Activated CD4-positive, alpha-beta T cell treated with anti-CD3 and anti-CD28 coated beads for 36 hours (primary cell): ENCODE data around the gene SPATA31C1. TPM values are rescaled to one million over a fixed set of nuclear protein-coding genes. Genes with fewer than 3 reads are reported as not detected.

Source experiments
- ATAC-seq: fragments of 200-7000 bp; cut with Tn5 transposase; one replicate; pipeline ENCODE4 v1.10.0; 2021; ENCODE audit warnings: mild to moderate bottlenecking, moderate library complexity
- CTCF ChIA-PET: fragments of 350-600 bp; sonication (Branson Sonifier 250); formaldehyde crosslinking; loops from one replicate; lab custom pipeline; 2021; ENCODE audit warnings: antibody characterized with exemption; lab: Charles Lee
- POLR2A ChIA-PET: fragments of 350-600 bp; sonication (Branson Sonifier 250); formaldehyde crosslinking; loops from one replicate; lab custom pipeline; 2021; ENCODE audit warnings: antibody characterized with exemption, inconsistent platforms; lab: Charles Lee
- DNase-seq: peaks from one replicate; pipeline ENCODE4 v3.0.0-alpha.2; 2020
- H3K27ac Mint-ChIP-seq: one replicate; pipeline ENCODE4 v1.8.0; 2021; ENCODE audit warnings: mixed read lengths
- H3K27me3 Mint-ChIP-seq: one replicate; pipeline ENCODE4 v1.8.0; 2021; ENCODE audit warnings: mixed read lengths
- H3K36me3 Mint-ChIP-seq: one replicate; pipeline ENCODE4 v1.8.0; 2021; ENCODE audit warnings: low read depth, mixed read lengths
- H3K4me1 Mint-ChIP-seq: one replicate; pipeline ENCODE4 v1.8.0; 2021; ENCODE audit warnings: mixed read lengths
- H3K4me3 Mint-ChIP-seq: one replicate; pipeline ENCODE4 v1.8.0; 2021; ENCODE audit warnings: mild to moderate bottlenecking, moderate library complexity, mixed read lengths
- H3K9me3 Mint-ChIP-seq: one replicate; pipeline ENCODE4 v1.8.0; 2021; ENCODE audit warnings: low read depth, mixed read lengths
- intact Hi-C, 2 experiments: fragments of 100-400 bp; cut with DNase I in 1 of 2; cut with micrococcal nuclease in 1 of 2; formaldehyde crosslinking; loops; one replicate each; pipeline versions ENCODE4 v1.14.2 to v1.15.1; 2022 to 2024; cut with DNase I, micrococcal nuclease
- total RNA-seq, 2 experiments: library from RNA; stranded (reverse); gene quantifications; one replicate each; pipeline ENCODE4 v1.2.3, GENCODE V29; 2021

SPATA31C1 gene
- total RNA-seq, 2 experiments from 2014 or later, result not detected

DNA sequence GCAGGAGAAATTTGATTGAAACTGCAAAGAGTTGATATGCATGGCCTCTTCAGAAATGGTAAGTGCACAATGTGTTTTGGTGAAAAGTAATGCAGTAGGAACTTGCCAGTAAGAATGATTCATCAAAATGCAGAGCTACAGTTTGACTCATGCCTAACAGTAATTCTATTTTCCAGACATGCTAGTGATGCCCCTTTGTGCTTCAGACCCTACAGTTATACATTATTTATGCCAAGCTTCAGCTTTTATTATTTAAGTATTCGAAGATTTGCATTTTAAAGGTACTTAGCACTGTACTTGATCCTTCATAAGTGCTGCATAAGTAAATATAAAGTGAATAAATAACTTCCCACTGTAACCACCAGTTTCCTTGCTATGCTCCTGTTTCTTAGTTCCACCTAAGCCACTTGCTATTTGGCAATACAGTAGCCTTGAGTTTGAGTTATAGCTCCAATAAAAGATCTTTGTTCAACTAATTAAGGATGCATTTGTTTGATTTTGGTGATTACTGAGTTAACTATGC, 38.7 kb upstream of the SPATA31C1 start:
- Mint-ChIP-seq H3K27ac (peak overlapping the region; percentile 76), H3K9me3 (no peaks in the 10 kb centered on the region), H3K36me3 (no peaks in the 10 kb centered on the region), H3K4me3 (no peak overlapping the region), H3K27me3 (no peaks in the 10 kb centered on the region), H3K4me1 (peaks cover 11% of the 10 kb centered on the region)
- ChIA-PET CTCF (interaction anchor here (0.7 kb wide), 1 partner anchor 149 kb away, joined by 3 read pairs; no protein-coding TSS in a partner anchor), POLR2A (no interaction called here)
- intact Hi-C loops, result loop anchor here in 1 of 2 experiments (10.0 kb wide), 1 partner anchor 64 kb away; no protein-coding TSS in a partner anchor
- ATAC-seq (peak; percentile 94), DNase-seq (no peak)

DNA sequence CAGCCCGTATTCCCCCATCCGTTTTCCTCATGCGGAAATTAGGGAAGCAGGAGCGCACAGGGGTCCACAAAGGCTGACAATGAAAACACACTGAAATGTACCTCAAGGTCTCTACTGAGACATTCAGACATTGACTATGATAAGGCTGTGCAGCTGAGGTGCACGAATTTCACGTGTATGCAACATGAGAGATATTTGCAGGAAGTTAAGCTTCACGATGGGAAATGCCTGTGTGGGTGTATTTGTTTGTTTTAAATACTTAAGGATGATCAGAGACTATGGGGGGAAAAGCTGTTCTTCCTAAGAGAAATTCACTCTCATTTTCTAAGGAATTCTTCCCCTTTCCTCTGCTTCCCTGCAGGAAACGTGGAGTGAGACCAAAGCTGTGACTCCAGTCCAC, 37.6 kb upstream of the SPATA31C1 start:
- no peaks in the 10 kb centered on the region for H3K9me3 Mint-ChIP-seq
- ATAC-seq, result no peak

DNA sequence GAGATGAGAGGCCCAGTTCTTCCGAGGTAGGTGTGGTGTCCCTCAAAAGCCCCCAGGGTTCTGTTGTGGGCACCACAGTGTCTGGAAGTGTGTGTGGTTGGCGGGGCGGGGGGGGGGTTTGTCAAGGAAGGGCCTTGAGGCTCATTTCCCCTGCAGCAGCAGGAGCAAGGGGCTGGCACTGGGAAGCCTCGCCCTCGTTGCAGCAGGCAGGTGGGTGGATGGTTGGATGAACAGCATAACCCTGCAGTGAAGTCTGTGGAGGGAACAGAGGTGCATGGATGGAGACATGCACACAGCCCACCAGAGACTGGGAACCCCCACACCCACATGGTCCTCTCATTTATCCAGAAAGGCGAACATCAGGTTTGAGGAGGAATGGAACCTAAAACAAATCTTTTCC, 37.1 kb upstream of the SPATA31C1 start:
- no peaks in the 10 kb centered on the region for H3K9me3 Mint-ChIP-seq
- H3K27me3 Mint-ChIP-seq, result no peaks in the 10 kb centered on the region
- H3K4me1 Mint-ChIP-seq, result peaks cover 11% of the 10 kb centered on the region
- H3K27ac Mint-ChIP-seq, result no peak overlapping the region
- no peak for DNase-seq
- intact Hi-C loops, result no loop called here
- ATAC-seq, result no peak
- H3K36me3 Mint-ChIP-seq, result no peaks in the 10 kb centered on the region
- ChIA-PET POLR2A (no interaction called here), CTCF (no interaction called here)
- H3K4me3 Mint-ChIP-seq, result no peak overlapping the region

More for the DNA sequence above, 37.6 kb upstream of the SPATA31C1 start:
- no peak for DNase-seq
- Mint-ChIP-seq H3K27me3 (no peaks in the 10 kb centered on the region), H3K36me3 (no peaks in the 10 kb centered on the region), H3K4me1 (peaks cover 11% of the 10 kb centered on the region), H3K4me3 (no peak overlapping the region), H3K27ac (no peak overlapping the region)
- intact Hi-C loops, result no loop called here
- ChIA-PET POLR2A (no interaction called here), CTCF (no interaction called here)

- Mint-ChIP-seq H3K9me3 (no peaks in the 10 kb centered on the region), H3K4me3 (no peak within 1 kb of the TSS), H3K27me3 (no peaks in the 10 kb centered on the region), H3K27ac (no peak within 1 kb of the TSS), H3K4me1 (peaks cover 11% of the 10 kb centered on the region), H3K36me3 (no peaks in the 10 kb centered on the region)
- ATAC-seq, result no peak
- intact Hi-C loops, result no loop called here
- CTCF ChIA-PET, result no interaction called here
- DNase-seq, result no peak
- POLR2A ChIA-PET, result no interaction called here
Measured at GRCh38 chr9:87882627-87883026, 35.1 kb upstream of the SPATA31C1 start, which contains the start of gene SPATA31E1. SPATA31E1 (plus strand) TSS chr9:87882877; CDS start chr9:87882892, 15 bp downstream.

GRCh38 chr9:87883274-87883673, 34.5 kb upstream of the SPATA31C1 start:
- no peak overlapping the region for H3K4me3 Mint-ChIP-seq
- no peak for ATAC-seq
- H3K36me3 Mint-ChIP-seq, result no peaks in the 10 kb centered on the region
- H3K4me1 Mint-ChIP-seq, result peaks cover 11% of the 10 kb centered on the region
- no peaks in the 10 kb centered on the region for H3K9me3 Mint-ChIP-seq
- intact Hi-C loops, result no loop called here
- CTCF ChIA-PET, result interaction anchor here (0.7 to 1.0 kb wide), 2 partner anchors 12 to 479 kb away, joined by 3 to 4 read pairs; no protein-coding TSS in a partner anchor
- DNase-seq, result no peak
- POLR2A ChIA-PET, result no interaction called here
- H3K27ac Mint-ChIP-seq, result no peak overlapping the region
- H3K27me3 Mint-ChIP-seq, result no peaks in the 10 kb centered on the region

DNA sequence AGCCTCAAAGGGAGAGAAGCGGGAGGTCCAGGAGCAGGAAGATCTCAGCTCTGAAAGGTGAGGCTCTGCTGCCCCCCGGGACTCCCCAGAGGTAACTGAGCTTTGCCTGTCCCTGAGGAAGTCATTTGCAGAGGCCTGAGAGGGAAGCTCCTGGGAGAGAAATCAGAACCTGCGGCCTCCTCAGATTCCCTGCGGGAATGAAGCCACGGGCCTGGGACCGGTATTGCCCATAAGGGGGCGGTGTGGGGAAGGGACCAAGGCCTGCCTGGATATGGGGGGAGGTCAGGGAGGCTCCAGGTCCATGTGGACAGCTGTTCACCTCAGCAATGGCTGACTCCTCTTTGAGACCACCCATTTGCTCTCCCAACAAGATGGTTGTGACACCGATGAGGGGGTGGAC, 33.8 kb upstream of the SPATA31C1 start:
- H3K9me3 Mint-ChIP-seq, result no peaks in the 10 kb centered on the region
- no peaks in the 10 kb centered on the region for H3K27me3 Mint-ChIP-seq
- peaks cover 6% of the 10 kb centered on the region for H3K4me1 Mint-ChIP-seq
- ATAC-seq (no peak), DNase-seq (no peak)
- H3K4me3 Mint-ChIP-seq, result no peak overlapping the region
- ChIA-PET CTCF (interaction anchor here (0.7 to 1.3 kb wide), 3 partner anchors 11 to 479 kb away, joined by 3 to 4 read pairs (median 3); no protein-coding TSS in a partner anchor), POLR2A (no interaction called here)
- intact Hi-C loops, result no loop called here
- H3K27ac Mint-ChIP-seq, result no peak overlapping the region
- no peaks in the 10 kb centered on the region for H3K36me3 Mint-ChIP-seq

DNA sequence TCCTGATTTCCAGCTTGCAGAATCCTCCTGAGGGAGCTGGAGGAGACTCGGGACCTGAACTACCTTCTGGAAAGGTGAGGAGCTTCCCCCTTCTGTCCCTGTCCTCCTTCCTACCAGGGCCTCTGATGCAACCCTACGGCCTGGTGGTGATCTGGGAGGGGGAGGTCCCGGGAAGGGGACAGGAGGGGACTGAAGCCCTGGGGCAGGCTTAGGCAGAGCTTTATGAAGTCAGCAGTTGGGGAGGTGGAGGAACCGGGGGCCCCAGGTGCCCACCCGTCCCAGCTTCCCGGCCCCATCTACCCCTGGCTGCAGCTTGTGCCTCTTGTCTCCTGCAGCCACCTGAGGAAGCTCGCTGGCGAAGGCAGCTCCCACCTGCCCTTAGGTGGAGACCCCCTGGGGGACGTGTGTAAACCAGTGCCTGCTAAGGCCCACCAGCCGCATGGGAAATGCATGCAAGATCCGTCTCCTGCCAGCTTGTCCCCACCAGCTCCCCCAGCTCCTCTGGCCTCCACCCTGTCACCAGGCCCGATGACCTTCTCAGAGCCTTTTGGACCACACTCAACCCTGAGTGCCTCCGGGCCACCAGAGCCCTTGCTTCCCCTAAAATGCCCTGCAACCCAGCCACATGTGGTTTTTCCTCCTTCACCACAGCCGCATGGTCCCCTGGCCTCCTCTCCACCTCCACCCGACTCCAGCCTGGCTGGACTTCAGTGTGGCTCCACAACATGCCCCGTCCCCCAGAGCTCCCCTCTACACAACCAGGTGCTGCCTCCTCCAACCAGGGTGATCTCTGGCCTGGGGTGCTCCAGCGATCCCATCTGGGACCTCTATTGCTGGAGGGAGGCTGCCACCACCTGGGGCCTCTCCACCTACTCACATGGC, 32.9 kb upstream of the SPATA31C1 start:
- intact Hi-C loops, result no loop called here
- Mint-ChIP-seq H3K36me3 (no peaks in the 10 kb centered on the region), H3K27ac (no peak overlapping the region), H3K4me1 (peaks cover 4% of the 10 kb centered on the region), H3K4me3 (no peak overlapping the region), H3K27me3 (no peaks in the 10 kb centered on the region), H3K9me3 (no peaks in the 10 kb centered on the region)
- no peak for DNase-seq
- ChIA-PET CTCF (interaction anchor here (1.3 kb wide), 1 partner anchor 66 kb away, joined by 3 read pairs; no protein-coding TSS in a partner anchor), POLR2A (no interaction called here)
- ATAC-seq, result no peak

GRCh38 chr9:87885484-87886189, 32.1 kb upstream of the SPATA31C1 start:
- CTCF ChIA-PET, result no interaction called here
- H3K36me3 Mint-ChIP-seq, result no peaks in the 10 kb centered on the region
- H3K27me3 Mint-ChIP-seq, result no peaks in the 10 kb centered on the region
- no peaks in the 10 kb centered on the region for H3K4me1 Mint-ChIP-seq
- POLR2A ChIA-PET, result no interaction called here
- DNase-seq, result no peak
- no peak overlapping the region for H3K27ac Mint-ChIP-seq
- H3K4me3 Mint-ChIP-seq, result no peak overlapping the region
- intact Hi-C loops, result no loop called here
- no peaks in the 10 kb centered on the region for H3K9me3 Mint-ChIP-seq
- no peak for ATAC-seq

DNA sequence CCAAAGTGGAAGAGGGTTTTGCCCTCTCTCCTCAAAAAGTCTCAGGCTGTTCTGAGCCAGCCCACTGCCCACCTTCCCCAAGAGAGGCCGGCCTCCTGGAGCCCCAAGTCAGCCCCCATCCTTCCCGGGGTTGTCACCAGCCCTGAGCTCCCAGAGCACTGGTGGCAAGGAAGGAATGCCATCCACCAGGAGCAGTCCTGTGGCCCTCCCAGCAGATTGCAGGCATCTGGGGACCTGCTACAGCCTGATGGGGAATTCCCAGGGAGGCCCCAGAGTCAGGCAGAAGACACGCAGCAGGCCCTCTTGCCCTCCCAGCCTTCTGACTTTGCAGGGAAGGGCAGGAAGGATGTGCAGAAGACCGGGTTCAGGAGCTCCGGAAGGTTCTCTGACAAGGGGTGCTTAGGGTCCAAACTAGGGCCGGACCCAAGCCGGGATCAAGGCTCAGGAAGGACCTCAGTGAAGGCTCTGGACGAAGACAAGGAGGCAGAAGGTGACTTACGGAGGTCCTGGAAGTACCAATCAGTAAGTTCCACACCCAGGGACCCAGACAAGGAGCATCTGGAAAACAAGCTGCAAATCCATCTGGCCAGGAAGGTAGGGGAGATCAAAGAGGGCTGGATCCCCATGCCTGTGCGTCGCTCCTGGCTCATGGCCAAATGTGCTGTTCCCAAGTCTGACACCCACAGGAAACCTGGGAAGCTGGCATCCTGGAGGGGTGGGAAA, 31.4 kb upstream of the SPATA31C1 start:
- Mint-ChIP-seq H3K27me3 (no peaks in the 10 kb centered on the region), H3K4me3 (no peak overlapping the region), H3K9me3 (no peaks in the 10 kb centered on the region), H3K36me3 (no peaks in the 10 kb centered on the region), H3K27ac (no peak overlapping the region), H3K4me1 (no peaks in the 10 kb centered on the region)
- DNase-seq, result no peak
- ChIA-PET CTCF (interaction anchor here (0.6 kb wide), 1 partner anchor 88 kb away, joined by 3 read pairs; no protein-coding TSS in a partner anchor), POLR2A (no interaction called here)
- ATAC-seq, result no peak
- intact Hi-C loops, result no loop called here

DNA sequence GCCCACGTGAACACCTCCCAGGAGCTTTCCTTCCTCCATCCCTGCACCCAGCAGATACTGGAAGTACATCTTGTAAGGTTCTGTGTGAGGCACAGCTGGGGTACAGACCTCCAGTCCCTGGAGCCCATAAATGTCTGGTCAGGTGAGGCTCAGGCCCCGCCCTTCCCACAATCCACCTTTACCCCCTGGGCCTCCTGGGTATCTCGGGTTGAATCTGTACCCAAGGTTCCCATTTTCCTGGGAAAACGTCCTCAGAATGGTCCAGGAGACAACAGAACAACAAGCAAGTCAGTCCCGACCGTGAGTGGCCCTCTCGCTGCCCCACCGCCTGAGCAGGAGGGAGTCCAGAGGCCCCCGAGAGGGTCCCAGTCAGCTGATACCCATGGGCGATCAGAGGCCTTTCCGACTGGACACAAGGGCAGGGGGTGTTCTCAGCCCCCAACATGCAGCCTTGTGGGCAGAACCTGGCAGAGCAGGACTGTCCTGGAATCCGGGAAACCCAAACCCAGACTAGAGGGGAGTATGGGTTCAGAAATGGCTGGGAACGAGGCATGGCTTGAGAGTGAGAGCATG, 30.7 kb upstream of the SPATA31C1 start:
- intact Hi-C loops, result no loop called here
- ATAC-seq (no peak), DNase-seq (no peak)
- CTCF ChIA-PET, result interaction anchor here (0.6 kb wide), 1 partner anchor 88 kb away, joined by 3 read pairs; no protein-coding TSS in a partner anchor
- Mint-ChIP-seq H3K4me3 (no peak overlapping the region), H3K27me3 (no peaks in the 10 kb centered on the region), H3K36me3 (no peaks in the 10 kb centered on the region), H3K27ac (no peak overlapping the region), H3K9me3 (no peaks in the 10 kb centered on the region), H3K4me1 (no peaks in the 10 kb centered on the region)
- POLR2A ChIA-PET, result no interaction called here
